Measurements from ENCODE around the gene P2RY12.

- TF ChIP-seq POLR2A (IDR thresholded peaks at IDR 0.05; ENCODE audit: low read depth, low read length) (no peak), TAF1 (IDR thresholded peaks at IDR 0.05; ENCODE audit: low read depth, low read length) (no peak), SPI1 (IDR thresholded peaks at IDR 0.05; ENCODE audit: low read depth, low read length) (no peak)
Observed at GRCh38 chr3:151393941-151394340, 9.4 kb upstream of the P2RY12 start.
